K562 (cell line): ENCODE results near the gene DTL. TPM values are rescaled to one million over a fixed set of nuclear protein-coding genes. Genes with fewer than 3 reads are reported as not detected.

Source experiments
- BCOR ChIP-seq: fragments of 450-650 bp; IDR thresholded peaks from 2 replicates; pipeline ENCODE4 v1.6.1; 2016
- CEBPG ChIP-seq, 3 experiments: fragments of 200-800 bp in 1 of 3; sonication (Bioruptor generic) in 1 of 3; sonication (generic) in 1 of 3; formaldehyde crosslinking in 1 of 3; IDR thresholded peaks in 2 of 3; conservative IDR thresholded peaks in 1 of 3; 2 replicates each; pipeline versions ENCODE4 v1.6.1 to v1.8.0; 2016 to 2022; ENCODE audit warnings: missing compliant biosample characterization in 2 of 3, missing genetic modification characterization in 2 of 3, mild to moderate bottlenecking in 1 of 3, missing genetic modification reagents in 1 of 3
- GTF3C2 ChIP-seq: IDR thresholded peaks from 3 replicates; pipeline ENCODE4 v1.6.1; 2011; ENCODE audit warnings: borderline replicate concordance, mild to moderate bottlenecking, moderate library complexity; ENCODE audit not compliant: insufficient read length; ENCODE audit errors: extremely low read depth
- MAX ChIP-seq: sonication (generic); formaldehyde crosslinking; IDR thresholded peaks from 2 replicates; pipeline ENCODE4 v1.9.0; 2022; ENCODE audit warnings: mild to moderate bottlenecking, missing genetic modification reagents
- NR0B1 ChIP-seq: fragments of 450-650 bp; IDR thresholded peaks from one replicate; pipeline ENCODE4 v1.6.1; 2018; ENCODE audit warnings: mild to moderate bottlenecking, moderate library complexity; ENCODE audit not compliant: partially characterized antibody
- RFX5 ChIP-seq: IDR thresholded peaks from 2 replicates; pipeline ENCODE4 v1.6.1; 2011; ENCODE audit warnings: low read depth, mild to moderate bottlenecking, improper control_type of control experiment, low read length
- ZNF445 ChIP-seq: fragments of 250-450 bp; sonication (Bioruptor Pico); IDR thresholded peaks from 2 replicates; pipeline ENCODE4 v1.4.0; 2020; ENCODE audit warnings: low read depth, mild to moderate bottlenecking, moderate library complexity
- polyA plus RNA-seq, 8 experiments: library from polyadenylated mRNA; depleted of rRNA in 4 of 8; stranded (reverse) in 5 of 8; unstranded in 3 of 8; fragments of >200 nt; fragmentation: Nextera tagmentation in 2 of 8; fragmentation: Illumina TruSeq in 1 of 8; extraction: Ambion mirVana in 2 of 8; extraction: Trizol in 1 of 8; gene quantifications; 2 replicates each; pipeline versions ENCODE4 v1.2.1 to v1.2.3, GENCODE V29; 2011 to 2014; ENCODE audit warnings: inconsistent platforms in 1 of 8, missing spikeins in 1 of 8
- total RNA-seq, 7 experiments: library from RNA; depleted of rRNA in 6 of 7; stranded (reverse); fragments of >200 nt in 6 of 7; fragmentation: Illumina TruSeq in 2 of 7; extraction: Trizol in 2 of 7; gene quantifications; 2 replicates each; pipeline versions ENCODE4 v1.2.1 to v1.2.3, GENCODE V29; 2011 to 2021; ENCODE audit warnings: low replicate concordance in 1 of 7

Gene DTL
- total and polyA plus RNA-seq, 9 of the 15 experiments (the other 6 are each of a cell fraction or from before 2014, with no cell fraction given): 38.3 to 81.0 (median 63.2) TPM

GRCh38 chr1:212007178-212007577 lies 28.4 kb upstream of the DTL start (continued):
- TF ChIP-seq GTF3C2 (no peak), MAX (CRISPR knock-in tag) (no peak), RFX5 (no peak), BCOR (no peak), NR0B1 (no peak), ZNF445 (CRISPR knock-in tag) (no peak), CEBPG (CRISPR knock-in tag; IDR thresholded peaks at IDR 0.05) (peak; percentile 47; the same call in 1 of the 2 replicates), CEBPG (tag; conservative IDR thresholded peaks at IDR 0.05 in 1 of 2, IDR thresholded peaks at IDR 0.05 in 1 of 2) (peak; percentile 45 to 61; a peak in 3 of 4 replicates)
